G401.6 (cell line): Measurements from ENCODE around the gene RUNX3.

Source experiments
- FAIRE-seq: peaks from 2 replicates; lab custom pipeline; 2012; peaks lifted over from hg19 to GRCh38; lab: Jason Lieb, UNC

RUNX3 gene

DNA sequence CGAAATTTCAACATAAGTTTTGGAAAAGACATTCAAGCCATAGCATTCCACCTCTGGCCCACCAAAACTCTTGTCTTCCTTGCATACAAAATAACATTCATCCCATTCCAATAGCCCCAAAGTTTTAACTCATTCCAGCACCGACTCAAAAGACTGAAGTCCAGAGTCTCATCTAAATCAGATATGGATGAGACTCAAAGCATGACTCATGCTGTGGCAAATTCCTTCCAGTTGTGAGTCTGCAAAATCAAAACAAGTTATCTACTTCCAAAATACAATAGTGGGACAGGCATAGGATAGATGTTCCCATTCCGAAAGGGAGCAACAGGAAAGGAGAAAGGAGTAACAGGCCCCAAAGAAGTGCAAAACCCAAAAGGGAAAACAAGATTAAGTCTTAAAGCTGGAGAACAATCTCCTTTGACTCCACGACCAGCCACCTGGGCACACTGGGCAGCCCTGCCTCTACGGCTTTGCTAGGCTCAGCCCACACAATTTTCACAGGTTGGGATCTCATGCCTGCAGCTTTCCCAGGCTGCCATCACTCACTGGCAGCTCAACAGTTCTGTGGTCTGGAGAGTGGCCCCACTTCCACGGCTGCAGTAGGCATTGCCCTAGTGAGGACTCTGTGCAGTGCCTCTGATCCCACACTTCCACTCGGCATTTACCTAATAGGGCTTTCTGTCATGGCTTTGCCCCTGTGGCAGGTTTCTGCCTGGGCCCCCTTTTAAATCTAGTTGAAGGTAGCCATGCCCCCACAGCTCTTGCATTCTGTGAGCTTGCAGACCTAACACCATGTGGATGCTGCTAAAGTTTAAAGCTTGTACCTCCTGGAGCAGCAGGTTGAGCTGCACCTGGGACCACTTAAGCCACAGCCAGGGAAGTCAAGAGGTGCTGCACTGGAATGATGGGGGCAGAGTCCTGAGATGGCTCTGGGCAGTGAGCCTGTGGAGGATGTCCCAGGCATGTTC lies 51.0 kb downstream of the RUNX3 start:
- no peak for FAIRE-seq

DNA sequence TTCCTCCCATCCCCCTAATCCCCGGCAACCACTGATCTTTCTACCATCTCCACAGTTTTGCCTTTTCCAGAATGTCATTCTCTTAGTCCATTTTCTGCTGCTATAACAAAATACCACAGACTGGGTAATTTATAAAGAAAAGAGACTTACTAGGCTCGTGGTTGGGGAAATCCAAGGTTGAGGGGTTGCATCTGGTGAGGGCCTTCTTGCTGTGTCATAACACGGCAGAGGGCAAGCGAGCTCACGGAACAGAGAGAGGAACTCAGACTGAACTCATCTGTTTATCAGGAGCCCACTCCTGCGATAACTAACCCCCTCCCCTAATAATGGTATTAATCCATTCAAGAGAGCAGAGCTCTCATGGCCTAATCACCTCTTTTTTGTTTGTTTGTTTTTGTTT lies 52.0 kb downstream of the RUNX3 start:
- no peak for FAIRE-seq

DNA sequence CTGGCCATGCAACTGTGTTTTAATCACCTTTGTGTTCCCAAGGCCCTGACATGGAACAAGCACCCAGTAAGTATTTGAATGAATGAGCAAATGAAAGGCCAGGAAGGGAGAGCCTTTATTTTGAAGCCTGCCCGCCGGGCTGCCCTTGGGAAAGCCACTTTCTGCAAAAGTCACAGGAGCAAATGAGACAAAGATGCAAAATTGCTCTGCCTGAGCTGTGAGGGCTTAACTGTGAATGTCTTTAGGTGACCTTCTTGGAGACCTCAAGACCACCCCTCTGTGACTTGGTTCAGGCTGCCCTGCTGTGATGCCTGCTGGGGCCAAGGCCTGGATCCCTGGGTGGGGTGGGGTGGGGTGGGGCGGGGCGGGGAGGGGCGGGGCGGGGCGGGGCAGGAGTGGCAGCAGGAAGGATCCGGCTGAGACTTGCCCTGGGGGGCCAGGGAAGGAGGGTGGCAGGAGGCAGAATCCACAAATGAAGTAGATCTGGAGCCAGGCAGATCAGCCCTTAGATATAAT lies 54.0 kb downstream of the RUNX3 start:
- FAIRE-seq, result no peak

DNA sequence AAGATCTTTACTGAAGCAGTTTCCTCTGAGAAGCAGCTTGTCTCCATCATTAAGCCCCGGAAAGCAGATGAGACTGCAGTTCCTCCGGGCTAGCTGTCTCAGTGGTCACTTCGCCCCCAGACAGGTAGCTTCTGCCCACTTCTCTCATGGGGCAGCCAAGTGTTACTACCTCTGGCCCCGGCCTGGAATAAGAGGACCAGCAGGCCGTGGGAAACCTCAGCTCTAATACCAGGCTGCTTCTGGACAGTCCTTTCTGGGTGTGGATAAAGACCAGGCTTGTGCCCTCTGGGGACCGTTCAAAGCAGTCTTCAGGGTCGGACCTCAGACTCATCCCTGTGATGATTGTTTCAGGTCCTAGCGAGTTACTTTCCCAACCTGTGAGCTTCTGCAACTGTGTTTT lies 54.8 kb downstream of the RUNX3 start:
- FAIRE-seq, result no peak

DNA sequence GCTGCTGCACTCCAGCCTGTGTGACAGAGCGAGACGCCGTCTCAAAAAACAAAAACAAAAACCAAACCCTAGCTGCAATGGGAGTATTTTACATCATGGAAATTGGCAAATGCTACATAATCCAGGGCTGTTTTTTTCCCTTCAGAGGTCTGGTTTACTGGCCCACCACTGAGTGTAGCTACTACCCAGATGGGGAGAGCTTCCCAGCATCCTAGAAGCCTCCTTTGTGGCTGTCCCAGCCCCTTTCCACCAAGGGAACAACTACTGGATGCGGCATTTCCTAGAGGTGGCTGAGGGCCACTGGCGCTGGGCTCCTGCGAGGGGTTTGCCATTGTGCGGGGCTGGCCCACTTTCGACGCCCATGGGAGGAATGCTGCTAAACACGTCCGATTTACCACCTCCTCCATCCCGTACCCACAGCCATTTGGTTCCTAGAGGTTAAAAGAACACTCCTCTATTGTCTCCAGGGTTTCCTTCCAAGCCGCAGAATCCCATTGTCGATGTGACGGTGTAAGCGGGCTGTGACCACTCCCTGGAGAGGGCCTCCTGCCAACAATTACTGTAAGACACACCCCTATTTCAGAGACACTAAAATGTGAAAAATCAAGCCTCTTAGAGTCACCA lies 55.4 kb downstream of the RUNX3 start:
- no peak for FAIRE-seq

DNA sequence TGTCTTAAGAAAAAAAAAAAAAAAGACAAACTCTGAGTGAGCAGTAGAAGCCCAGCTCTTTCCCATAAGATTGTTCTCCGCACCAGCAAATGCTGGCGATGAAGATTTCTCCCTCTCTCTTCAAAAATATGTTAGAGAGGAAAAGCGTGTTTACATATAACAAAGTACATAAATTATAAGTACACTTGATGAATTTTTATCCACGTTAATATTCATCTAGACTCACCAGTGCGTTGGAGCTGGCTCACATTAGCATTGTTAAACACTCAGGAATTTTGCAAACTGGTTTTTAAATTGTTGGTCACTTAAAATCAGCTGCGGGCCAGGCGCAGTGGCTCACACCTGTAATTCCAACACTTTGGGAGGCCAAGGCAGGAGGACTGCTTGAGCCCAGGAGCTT lies 56.0 kb downstream of the RUNX3 start:
- no peak for FAIRE-seq

DNA sequence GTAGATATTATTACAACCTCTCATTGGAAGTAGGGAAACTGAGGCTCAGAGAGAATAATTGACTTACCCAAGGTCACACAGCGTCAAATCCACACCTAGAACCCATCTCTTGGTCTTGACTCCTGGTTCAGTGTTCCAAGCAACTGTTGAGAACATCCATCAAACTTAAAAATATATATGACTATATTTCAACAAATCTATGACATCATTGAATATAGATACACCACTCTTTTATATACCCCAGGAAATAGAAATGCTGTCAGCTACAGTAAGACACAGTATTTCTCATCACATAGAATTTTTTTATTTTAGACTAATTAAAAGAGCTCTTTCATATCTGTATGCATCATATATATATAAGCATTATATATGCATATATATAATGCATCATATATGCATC lies 56.9 kb downstream of the RUNX3 start:
- FAIRE-seq, result no peak

DNA sequence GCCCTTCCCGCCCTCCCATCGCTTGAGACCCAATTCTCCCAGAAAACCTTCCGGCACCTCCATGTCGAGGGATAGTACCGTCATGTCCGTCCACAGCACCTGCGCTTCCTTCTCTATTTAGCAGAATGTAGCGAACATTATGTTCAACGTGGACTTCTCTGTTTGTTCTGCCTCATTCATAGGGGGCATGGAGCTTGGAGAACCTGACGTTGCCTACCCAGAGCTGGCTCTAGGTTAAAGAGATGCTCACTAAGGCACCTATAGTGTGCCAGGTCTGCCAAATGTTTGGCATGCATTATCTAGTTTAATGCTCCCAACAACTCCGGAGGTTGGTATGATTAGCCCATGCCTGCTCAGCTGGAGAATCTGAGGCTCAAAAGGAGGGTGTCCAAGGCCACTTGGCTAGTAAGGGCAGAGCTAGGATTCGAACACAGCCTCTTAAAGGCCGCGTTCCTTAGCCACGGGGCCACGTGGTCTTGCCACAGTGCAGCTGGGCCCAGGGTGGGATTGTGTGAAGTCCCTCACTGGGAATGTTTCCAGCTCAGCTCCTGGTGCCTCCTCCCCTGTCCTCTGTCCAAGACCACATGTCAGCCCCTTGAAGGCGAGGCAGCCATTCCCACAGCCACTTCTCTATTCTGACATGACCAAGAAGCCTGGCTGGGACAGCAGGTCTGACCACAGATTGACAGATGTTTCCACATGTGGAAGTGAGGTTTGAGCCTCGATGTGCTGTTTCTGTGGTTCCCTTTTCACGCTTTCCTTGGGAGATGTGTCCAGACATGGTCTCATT lies 57.8 kb downstream of the RUNX3 start:
- FAIRE-seq, result no peak

DNA sequence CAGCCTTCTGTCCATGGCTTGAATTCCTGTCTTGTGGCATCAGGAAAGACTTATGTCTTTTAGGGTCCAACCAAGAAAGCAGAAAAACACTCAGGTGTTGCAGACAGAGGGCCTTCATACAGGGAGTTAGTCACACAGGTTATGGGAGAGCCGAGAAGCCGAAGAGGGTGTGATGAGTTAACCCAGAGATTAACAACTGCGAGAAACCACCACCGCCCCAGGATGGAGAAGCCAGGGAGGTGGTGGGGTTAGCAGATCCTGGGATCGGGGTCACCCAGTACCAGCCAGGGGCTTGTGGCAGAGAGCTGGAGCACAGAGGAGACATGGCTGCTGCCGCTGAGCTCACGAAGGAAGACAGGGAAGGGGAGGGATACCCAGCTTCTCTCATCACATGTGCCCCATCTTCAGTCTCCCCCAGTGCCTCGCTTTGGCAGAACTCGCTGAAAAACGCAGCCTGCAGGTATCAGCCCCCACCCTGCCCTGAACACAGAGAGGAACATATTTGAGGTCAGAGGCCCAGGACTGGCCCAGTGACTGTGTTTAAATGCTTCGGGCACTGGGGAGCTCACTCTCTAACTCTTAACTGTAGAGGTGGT lies 58.7 kb downstream of the RUNX3 start:
- FAIRE-seq, result no peak

DNA sequence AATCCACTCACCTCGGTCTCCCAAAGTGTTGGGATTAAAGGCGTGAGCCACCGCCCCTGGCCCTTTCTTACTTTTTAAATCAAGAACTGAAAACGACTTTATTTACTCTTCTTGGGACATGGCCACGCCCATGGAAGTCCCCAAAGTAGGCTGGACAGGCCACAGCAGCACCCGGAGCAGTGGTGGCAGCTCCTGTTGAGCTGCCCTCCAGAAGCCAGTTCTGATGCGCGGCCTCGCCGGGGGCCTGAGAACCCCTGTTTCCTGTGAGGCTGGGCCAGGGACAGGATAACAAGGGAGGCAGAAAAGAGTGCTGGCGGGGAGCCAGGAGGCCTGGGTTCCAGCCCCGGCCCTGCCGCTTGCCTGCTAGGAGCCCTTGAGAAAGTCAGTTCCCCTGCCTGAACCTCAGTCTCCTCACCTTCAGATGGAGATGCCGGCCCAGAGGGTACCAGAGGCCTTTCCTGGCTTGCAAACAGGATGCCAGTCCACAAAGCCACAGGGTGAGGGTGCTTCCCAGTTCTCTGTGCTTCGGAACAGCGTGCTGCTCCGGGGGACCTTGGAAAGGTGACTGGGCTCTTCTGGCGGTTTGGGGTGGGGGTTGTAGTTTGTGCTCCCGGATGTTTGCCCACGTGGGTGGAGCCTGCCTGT lies 59.4 kb downstream of the RUNX3 start:
- FAIRE-seq, result no peak

DNA sequence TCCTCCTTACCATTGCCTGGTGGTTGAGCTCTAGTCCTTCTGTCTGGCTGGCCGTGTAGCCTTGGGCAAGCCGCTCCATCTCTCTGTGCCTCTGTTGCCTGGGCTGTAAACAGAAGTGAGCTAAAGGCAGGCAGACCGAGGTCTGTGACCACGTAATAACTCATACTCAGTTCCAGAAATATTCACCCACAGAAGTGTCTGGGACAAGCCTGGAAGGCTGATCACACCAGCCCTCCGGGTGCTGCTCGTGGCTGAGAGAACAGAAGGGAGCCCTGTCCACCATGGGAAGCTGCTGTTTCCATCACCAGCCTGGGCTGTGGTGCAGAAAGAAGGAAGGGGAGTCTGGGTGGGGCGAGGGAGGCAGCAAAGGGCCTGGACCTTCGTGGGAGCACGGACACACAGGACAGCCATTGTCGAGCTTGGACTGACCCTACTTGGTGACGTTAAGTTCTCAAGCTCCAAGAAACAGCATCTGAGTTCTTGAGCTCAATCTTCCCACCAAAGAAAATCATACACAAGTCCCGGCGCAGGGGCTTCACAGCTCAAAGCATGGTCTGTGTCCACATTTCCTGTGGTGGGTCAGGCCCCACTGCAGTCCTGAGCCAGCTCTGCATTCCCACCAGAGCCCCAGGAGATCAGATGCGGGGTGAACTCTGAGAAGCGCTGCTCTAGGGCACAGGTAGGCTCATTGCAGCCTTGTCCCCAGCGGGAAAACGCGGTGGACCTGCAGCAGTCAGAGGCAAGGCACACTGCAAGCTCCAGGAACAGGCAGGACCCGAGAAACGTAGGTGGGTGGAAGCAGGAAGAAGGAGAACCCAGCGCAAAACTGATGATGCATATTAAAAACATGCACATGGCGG lies 61.8 kb downstream of the RUNX3 start:
- no peak for FAIRE-seq

DNA sequence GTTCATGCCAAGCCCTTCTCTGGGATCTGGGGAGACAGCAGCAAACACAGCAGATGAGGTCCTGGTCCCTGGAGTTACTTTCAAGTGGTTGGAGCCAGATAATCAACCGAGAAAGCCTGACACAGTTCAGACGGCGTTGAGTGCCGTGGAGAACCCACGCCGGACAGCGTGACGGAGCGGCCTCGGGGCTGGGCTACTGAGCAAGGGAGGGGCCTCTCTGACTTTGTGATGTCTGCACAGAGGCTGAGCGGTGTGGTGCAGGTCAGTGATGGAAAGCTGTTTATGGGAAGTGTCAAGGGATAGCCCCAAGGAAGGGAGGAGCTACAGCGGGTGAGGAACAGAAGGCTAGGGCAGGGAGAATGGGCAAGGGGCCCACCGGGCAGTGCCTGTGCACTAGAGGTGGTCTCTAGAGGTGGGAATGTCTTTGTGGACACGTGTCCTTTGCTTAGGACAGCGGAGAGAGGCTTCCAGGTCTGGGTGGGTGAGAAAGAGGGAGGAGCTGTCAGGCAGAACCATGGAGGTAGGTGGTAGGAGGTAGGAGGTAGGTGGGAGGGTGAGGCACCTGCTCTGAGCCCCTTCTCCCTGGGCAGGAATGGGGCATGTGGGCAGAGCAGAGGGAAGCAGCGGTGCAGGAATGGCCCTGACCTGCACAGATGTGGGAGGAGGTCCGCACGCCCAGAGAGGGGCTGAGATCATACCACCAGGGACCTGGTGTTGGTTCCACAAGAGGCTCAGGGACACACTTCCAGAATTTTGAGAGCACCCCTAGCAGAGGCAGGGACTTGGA lies 62.8 kb downstream of the RUNX3 start:
- no peak for FAIRE-seq

DNA sequence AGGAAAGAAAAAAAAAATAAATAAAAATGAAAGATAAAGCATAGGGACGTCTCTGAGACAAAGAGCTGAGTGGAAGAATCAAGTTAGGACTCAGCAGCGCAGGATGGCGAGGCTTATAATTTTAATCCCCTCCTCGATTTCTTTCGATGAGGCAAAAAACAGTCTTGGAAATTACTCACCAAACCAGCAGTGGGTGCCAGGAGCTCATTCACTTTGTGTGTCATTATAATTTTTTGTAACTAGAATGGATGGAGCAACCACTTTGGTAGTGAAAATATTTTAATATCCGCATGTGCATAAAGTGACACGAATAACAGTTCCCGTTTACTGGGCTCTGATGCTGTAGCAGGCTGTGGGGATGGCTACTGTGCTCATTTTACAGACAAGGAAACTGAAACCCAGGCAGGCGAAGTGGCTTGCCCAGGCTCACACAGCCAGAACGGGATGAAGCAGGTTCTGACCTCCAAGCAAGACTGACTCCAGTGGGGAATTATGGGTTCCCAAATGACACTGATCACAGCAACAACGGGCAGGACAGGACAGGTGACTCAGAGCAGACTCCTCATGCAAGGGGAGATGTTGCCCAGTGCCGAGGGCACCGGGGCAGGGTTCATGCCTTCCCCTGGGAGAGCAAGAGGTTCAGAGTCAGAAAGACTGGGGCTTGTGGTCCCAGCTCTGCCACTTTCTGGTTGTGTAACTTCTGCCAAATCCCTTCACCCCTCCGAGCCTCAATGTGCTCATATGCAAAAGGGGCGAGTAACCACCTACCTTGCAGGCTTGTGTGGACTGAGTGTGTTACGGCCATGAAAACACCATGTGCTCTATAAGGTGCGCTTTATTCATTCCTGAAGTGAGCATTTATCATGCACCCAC lies 63.6 kb downstream of the RUNX3 start:
- FAIRE-seq, result no peak

DNA sequence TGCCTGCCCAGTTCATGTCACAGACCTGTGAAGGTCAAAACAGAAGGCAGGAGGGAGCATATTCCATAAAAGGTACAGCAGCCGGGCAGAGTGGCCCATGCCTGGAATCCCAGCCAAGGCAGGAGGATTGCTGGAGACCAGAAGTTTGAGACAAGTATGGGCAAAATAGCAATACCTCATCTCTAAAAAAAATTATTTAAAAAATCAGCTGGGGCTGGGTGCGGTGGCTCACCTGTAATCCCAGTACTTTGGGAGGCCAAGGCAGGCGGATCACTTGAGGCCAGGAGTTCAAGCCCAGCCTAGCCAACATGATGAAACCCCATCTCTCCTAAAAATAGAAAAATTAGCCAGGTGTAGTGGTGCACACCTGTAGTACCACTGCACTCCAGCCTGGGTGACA lies 64.5 kb downstream of the RUNX3 start:
- FAIRE-seq, result no peak

DNA sequence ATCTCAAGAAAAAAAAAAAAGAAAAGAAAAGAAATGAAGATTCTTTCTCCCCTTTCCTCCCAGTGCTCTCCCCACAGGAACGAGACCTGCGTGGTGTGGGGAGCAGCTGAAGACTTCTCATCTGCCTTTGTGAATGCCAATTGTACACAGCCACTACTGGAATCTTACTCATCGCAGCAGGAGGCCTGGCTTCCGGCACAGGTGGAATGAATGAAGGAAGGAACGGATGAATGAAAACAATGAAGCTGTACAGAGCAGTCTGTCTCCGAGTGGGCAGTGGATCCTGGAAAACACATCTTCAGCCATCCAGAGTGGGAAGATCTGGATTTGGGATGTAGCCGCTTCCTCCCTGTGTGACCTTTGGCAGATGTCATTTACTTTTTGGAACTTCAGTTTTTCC lies 64.9 kb downstream of the RUNX3 start:
- no peak for FAIRE-seq

DNA sequence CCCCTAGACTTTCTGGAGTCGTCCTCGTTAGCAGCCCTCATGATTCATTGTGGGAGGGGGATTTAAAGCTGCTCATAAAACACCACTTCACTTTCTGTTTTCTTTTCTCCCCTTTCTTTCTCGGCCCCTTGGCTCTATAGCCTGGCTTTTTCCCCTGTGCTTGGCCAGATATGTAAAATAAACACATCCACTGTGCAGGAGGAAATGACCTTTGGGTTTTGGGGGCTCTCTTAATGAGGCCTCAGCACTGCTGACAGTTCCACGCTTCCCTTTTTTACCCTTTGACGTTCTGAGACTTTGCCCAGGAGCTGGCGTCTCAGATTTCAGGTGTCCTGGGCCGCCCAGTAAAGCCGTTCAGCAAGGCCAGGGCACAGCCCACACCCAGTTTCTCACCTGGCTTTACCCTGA lies 65.7 kb downstream of the RUNX3 start:
- FAIRE-seq, result no peak

DNA sequence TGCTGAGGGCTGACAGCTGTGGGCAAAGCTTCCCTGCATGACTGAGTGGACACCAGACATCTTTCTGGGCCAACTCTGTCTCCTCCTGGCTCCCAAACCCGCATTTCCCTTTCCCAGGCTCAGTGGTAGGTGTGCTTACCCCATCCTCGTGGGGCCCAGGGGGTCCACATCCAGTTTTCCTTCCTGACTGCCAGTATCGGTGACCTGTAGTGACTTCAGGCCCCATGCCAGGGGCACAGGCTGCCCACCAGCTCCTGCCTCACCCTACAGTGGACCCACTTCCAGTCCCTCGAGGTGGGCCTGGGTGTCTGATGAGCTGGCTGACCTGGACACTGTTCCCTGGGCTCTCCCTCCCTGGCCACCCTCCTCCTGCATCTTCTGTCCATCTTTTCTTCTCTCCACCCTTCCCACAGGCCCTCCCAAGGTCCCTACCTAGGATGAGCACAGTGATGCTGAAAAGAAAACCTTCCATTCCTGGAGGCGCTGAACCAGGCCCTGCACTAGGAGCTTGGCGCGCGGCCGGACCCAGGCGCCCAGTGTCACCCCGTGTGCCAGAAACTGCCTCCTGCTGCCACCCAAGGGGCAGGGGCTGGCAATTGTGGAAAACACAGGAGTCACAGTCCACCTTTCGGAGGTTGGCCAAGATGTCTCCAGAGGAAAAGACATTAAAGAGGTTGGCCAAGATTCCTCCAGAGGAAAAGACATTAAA lies 67.1 kb downstream of the RUNX3 start:
- no peak for FAIRE-seq
